Measurements from ENCODE around the gene JAK3. TPM values are rescaled to one million over a fixed set of nuclear protein-coding genes. Genes with fewer than 3 reads are reported as not detected.

Gene JAK3
- total RNA-seq, 1 experiment from 2014 or later = not detected

- BruUV-seq (replicated peaks) = no TSS peak
- H3K27me3 Mint-ChIP-seq (ENCODE audit: insufficient read depth, unreplicated experiment) = peaks cover 3% of the 10 kb centered on the region
These were observed 7.8 kb downstream of the JAK3 start for GRCh38 chr19:17840019-17840418.

DNA sequence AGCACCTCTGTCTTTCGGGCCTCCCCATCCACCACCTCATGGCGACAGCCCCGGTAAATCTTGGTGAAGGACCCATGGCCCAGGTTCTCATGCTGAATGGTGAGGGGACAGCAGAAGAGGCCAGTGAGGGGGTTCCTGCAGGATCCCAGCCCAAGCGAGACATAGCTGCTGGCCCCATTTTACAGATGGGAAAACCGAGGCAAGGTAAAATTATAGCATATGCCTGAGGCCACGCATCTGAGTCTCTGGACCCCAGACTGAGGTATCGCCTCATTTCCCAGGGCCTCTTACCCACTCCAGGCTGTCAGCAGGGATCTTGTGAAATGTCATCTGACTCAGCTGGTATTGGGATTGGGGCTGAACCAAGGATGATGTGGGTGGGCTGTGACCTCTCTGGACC is 9.8 kb downstream of the JAK3 start:
- H3K27me3 Mint-ChIP-seq (ENCODE audit: insufficient read depth, unreplicated experiment) = peaks cover 3% of the 10 kb centered on the region
- H3K27ac Mint-ChIP-seq (ENCODE audit: unreplicated experiment) = no peak overlapping the region
- no peak overlapping the region for H3K4me3 Mint-ChIP-seq (ENCODE audit: unreplicated experiment)
- intact Hi-C loops (cut with micrococcal nuclease; ENCODE audit: unreplicated experiment) = no loop called here
- Histone ChIP-seq H3K4me1 (no peaks in the 10 kb centered on the region), H3K36me3 (ENCODE audit: control insufficient read depth, insufficient read depth, low read length) (no peaks in the 10 kb centered on the region), H3K9me3 (no peaks in the 10 kb centered on the region), H3K4me3 (ENCODE audit: low read depth, low read length) (no peak overlapping the region), H3K27me3 (replicated peaks; ENCODE audit: control insufficient read depth, insufficient read depth, low read length) (no peaks in the 10 kb centered on the region)
- no peaks in the 10 kb centered on the region for H3K36me3 Mint-ChIP-seq (ENCODE audit: insufficient read depth, unreplicated experiment)
- POLR2A ChIA-PET = no interaction called here
- no peaks in the 10 kb centered on the region for H3K9me3 Mint-ChIP-seq (ENCODE audit: unreplicated experiment)
- no peaks in the 10 kb centered on the region for H3K4me1 Mint-ChIP-seq (ENCODE audit: low read depth, unreplicated experiment)
- TF ChIP-seq, protein P1, sequence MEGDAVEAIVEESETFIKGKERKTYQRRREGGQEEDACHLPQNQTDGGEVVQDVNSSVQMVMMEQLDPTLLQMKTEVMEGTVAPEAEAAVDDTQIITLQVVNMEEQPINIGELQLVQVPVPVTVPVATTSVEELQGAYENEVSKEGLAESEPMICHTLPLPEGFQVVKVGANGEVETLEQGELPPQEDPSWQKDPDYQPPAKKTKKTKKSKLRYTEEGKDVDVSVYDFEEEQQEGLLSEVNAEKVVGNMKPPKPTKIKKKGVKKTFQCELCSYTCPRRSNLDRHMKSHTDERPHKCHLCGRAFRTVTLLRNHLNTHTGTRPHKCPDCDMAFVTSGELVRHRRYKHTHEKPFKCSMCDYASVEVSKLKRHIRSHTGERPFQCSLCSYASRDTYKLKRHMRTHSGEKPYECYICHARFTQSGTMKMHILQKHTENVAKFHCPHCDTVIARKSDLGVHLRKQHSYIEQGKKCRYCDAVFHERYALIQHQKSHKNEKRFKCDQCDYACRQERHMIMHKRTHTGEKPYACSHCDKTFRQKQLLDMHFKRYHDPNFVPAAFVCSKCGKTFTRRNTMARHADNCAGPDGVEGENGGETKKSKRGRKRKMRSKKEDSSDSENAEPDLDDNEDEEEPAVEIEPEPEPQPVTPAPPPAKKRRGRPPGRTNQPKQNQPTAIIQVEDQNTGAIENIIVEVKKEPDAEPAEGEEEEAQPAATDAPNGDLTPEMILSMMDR (IDR thresholded peaks at IDR 0.05; ENCODE audit: insufficient read depth in 1 of 2, low read depth in 1 of 2, low read length in 1 of 2, severe bottlenecking in 1 of 2, unreplicated experiment in 1 of 2) = no peak
- BruUV-seq (replicated peaks) = no TSS peak
- DNase-seq = no peak
- CTCF ChIA-PET = no interaction called here

More at GRCh38 chr19:17840019-17840418, 7.8 kb downstream of the JAK3 start:
- Mint-ChIP-seq H3K4me1 (ENCODE audit: low read depth, unreplicated experiment) (no peaks in the 10 kb centered on the region), H3K4me3 (ENCODE audit: unreplicated experiment) (no peak overlapping the region), H3K36me3 (ENCODE audit: insufficient read depth, unreplicated experiment) (no peaks in the 10 kb centered on the region), H3K9me3 (ENCODE audit: unreplicated experiment) (no peaks in the 10 kb centered on the region), H3K27ac (ENCODE audit: unreplicated experiment) (no peak overlapping the region)
- ChIA-PET CTCF (no interaction called here), POLR2A (no interaction called here)
- no peak for DNase-seq
- H3K27me3 ChIP-seq (replicated peaks; ENCODE audit: control insufficient read depth, insufficient read depth, low read length) = no peaks in the 10 kb centered on the region
- H3K9me3 ChIP-seq = no peaks in the 10 kb centered on the region
- TF ChIP-seq, protein P1 (IDR thresholded peaks at IDR 0.05; ENCODE audit: insufficient read depth in 1 of 2, low read depth in 1 of 2, low read length in 1 of 2, severe bottlenecking in 1 of 2, unreplicated experiment in 1 of 2) = no peak
- intact Hi-C loops (cut with micrococcal nuclease; ENCODE audit: unreplicated experiment) = no loop called here
- H3K4me1 ChIP-seq = no peaks in the 10 kb centered on the region
- no peaks in the 10 kb centered on the region for H3K36me3 ChIP-seq (ENCODE audit: control insufficient read depth, insufficient read depth, low read length)
- no peak overlapping the region for H3K4me3 ChIP-seq (ENCODE audit: low read depth, low read length)

DNA sequence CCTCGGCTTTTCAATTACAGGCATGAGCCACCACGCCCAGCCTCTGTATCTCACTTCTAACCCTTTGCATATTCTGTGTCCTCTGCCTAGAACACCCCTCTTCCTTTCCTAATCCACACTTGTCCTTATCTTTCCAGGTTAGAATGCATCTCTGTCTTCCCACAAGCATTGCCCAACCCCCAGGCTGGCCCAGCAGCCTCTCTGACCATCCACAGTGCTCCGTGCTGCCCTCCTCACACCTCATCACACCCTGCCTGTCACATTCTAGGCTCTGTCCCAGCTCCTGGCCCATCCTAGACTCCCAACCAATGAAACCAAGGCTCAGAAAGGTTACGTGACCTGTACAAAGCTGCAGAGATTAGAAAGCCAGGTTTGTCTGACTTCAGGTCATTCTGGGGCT is 11.3 kb downstream of the JAK3 start:
- H3K4me3 ChIP-seq (ENCODE audit: low read depth, low read length) = no peak overlapping the region
- no TSS peak for BruUV-seq (replicated peaks)
- peaks cover 3% of the 10 kb centered on the region for H3K27me3 Mint-ChIP-seq (ENCODE audit: insufficient read depth, unreplicated experiment)
- no peak overlapping the region for H3K4me3 Mint-ChIP-seq (ENCODE audit: unreplicated experiment)
- no peaks in the 10 kb centered on the region; the same call in 1 of the 2 replicates for H3K27me3 ChIP-seq (replicated peaks; ENCODE audit: control insufficient read depth, insufficient read depth, low read length)
- H3K9me3 Mint-ChIP-seq (ENCODE audit: unreplicated experiment) = no peaks in the 10 kb centered on the region
- H3K27ac Mint-ChIP-seq (ENCODE audit: unreplicated experiment) = no peak overlapping the region
- intact Hi-C loops (cut with micrococcal nuclease; ENCODE audit: unreplicated experiment) = no loop called here
- H3K4me1 Mint-ChIP-seq (ENCODE audit: low read depth, unreplicated experiment) = no peaks in the 10 kb centered on the region
- ChIA-PET CTCF (no interaction called here), POLR2A (no interaction called here)
- no peaks in the 10 kb centered on the region for H3K4me1 ChIP-seq
- H3K36me3 ChIP-seq (ENCODE audit: control insufficient read depth, insufficient read depth, low read length) = no peaks in the 10 kb centered on the region
- no peaks in the 10 kb centered on the region for H3K9me3 ChIP-seq
- H3K36me3 Mint-ChIP-seq (ENCODE audit: insufficient read depth, unreplicated experiment) = no peaks in the 10 kb centered on the region
- TF ChIP-seq, protein P1 (IDR thresholded peaks at IDR 0.05; ENCODE audit: insufficient read depth in 1 of 2, low read depth in 1 of 2, low read length in 1 of 2, severe bottlenecking in 1 of 2, unreplicated experiment in 1 of 2) = no peak
- no peak for DNase-seq

Measured in Caco-2 (cell line).